Ammon's horn (tissue), 1 donor: Measurements from ENCODE around the gene ZDHHC8.

Experiments
- DNase-seq: peaks from one replicate; pipeline ENCODE4 v3.0.0-alpha.2; 2016; ENCODE audit warnings: low spot score

ZDHHC8 gene

GRCh38 chr22:20131597-20131858 lies at the start of gene ZDHHC8:
Gene ZDHHC8 (plus strand): TSS chr22:20131804. CDS start chr22:20131948, 144 bp downstream.
- no peak for DNase-seq

GRCh38 chr22:20083157-20083890 lies 48.3 kb upstream of the ZDHHC8 start:
- no peak for DNase-seq

- DNase-seq: no peak
Measured at GRCh38 chr22:20083891-20084546, 47.6 kb upstream of the ZDHHC8 start.

- DNase-seq: no peak
Measured at GRCh38 chr22:20084547-20085413, 46.8 kb upstream of the ZDHHC8 start.

- DNase-seq: no peak
Measured at GRCh38 chr22:20085651-20086050, 46.0 kb upstream of the ZDHHC8 start.

GRCh38 chr22:20086101-20086599 lies 45.5 kb upstream of the ZDHHC8 start:
- DNase-seq: no peak

- DNase-seq: no peak
Measured at GRCh38 chr22:20086763-20087162, 44.8 kb upstream of the ZDHHC8 start.

- no peak for DNase-seq
Measured at GRCh38 chr22:20087319-20088262, 44.0 kb upstream of the ZDHHC8 start.

- no peak for DNase-seq
Measured at GRCh38 chr22:20088263-20088648, 43.3 kb upstream of the ZDHHC8 start.

- DNase-seq: no peak
Measured at GRCh38 chr22:20089226-20089976, 42.2 kb upstream of the ZDHHC8 start.

- peak; percentile 56 for DNase-seq
Measured at GRCh38 chr22:20089977-20090729, 41.5 kb upstream of the ZDHHC8 start.

GRCh38 chr22:20090730-20091240 lies 40.8 kb upstream of the ZDHHC8 start:
- no peak for DNase-seq

GRCh38 chr22:20091690-20092476 lies 39.7 kb upstream of the ZDHHC8 start:
- DNase-seq: no peak

- no peak for DNase-seq
Measured at GRCh38 chr22:20092477-20092854, 39.1 kb upstream of the ZDHHC8 start.

GRCh38 chr22:20093418-20094196 lies 38.0 kb upstream of the ZDHHC8 start:
- peak; percentile 84 for DNase-seq

GRCh38 chr22:20094197-20094807 lies 37.3 kb upstream of the ZDHHC8 start:
- DNase-seq: no peak

- DNase-seq: no peak
Measured at GRCh38 chr22:20095521-20095920, 36.1 kb upstream of the ZDHHC8 start.
